GM21529 (cell line): ENCODE measurements around the gene CLSTN1.
"Not testable (repeated sequence)": the region's sequence is repeated elsewhere in the genome, so short reads cannot be mapped to it uniquely, and the experiment has no call there.

Experiments
- ATAC-seq: cut with Tn5 transposase; IDR thresholded peaks from one replicate; pipeline ENCODE4 v1.9.1; 2021; ENCODE audit not compliant: unreplicated experiment

Gene CLSTN1

GRCh38 chr1:9826616-9827015 is 2.9 kb upstream of the CLSTN1 start:
- no peak for ATAC-seq

GRCh38 chr1:9826087-9826486 is 2.3 kb upstream of the CLSTN1 start:
- ATAC-seq, result no peak

- ATAC-seq, result no peak
Observed at GRCh38 chr1:9825093-9826074, 1.6 kb upstream of the CLSTN1 start.

- ATAC-seq, result no peak
Observed at GRCh38 chr1:9824702-9825089, 931 bp upstream of the CLSTN1 start.

GRCh38 chr1:9823693-9823942 is 147 bp downstream of the CLSTN1 start:
- peak; percentile 10 for ATAC-seq

- ATAC-seq, result peak; percentile 25
Observed at GRCh38 chr1:9822897-9823692, 670 bp downstream of the CLSTN1 start.

GRCh38 chr1:9822490-9822889 is 1.3 kb downstream of the CLSTN1 start:
- no peak for ATAC-seq

GRCh38 chr1:9821710-9822109 is 2.1 kb downstream of the CLSTN1 start:
- ATAC-seq, result no peak

DNA sequence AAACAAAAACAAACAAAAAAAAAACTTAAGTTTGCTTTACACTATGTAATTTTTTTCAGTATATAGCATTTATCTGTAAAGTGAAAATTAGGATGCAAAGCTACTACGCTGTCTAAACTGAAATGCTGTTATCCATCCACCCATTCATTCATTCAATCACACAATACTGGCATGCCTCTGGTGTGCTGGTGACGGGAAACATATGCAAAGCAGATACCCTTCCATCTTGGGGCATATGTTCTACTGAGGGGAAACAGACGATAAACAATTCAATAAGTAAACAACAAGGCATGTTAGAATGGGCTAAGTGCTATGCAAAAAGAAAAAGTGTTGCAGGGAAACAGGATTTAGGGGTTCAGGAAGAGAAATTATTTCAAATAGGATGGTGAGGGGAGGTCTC is 3.2 kb downstream of the CLSTN1 start:
- no peak for ATAC-seq

DNA sequence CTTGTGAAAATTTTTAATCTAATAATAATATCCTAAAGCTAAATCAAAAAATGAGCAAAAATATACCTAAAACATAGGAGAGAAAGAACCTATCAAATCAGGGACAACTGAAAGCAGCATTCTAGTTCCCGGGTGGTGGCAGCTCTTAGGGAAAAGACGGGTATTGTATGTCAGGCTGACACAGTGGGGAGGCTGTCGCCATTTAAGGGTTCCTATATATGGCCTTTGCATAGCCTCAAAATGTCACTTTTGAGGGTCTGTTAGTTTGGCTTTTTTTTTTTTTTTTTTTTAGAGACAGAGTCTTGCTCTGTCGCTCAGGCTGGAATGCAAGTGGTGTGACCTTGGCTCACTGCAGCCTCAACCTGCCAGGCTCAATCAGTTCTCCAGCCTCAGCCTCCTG is 6.0 kb downstream of the CLSTN1 start:
- no peak for ATAC-seq

DNA sequence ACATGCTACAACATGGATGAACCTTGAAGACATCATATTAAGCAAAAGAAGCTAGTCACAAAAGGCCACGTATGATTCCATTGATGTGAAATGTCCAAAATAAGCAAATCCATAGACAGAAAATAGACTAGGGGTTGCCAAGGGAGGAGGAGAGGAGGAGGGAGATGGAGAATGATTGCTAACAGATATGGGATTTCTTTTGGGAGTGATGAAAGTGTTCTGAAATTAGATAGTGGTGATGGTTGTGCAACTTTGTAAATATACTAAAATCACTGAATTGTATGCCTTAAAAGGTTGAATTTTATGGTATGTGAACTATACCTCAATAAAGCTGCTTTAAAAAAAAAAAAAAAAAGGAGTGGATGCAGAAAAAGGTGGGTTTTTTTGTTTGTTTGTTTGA is 7.6 kb downstream of the CLSTN1 start:
- no peak for ATAC-seq

DNA sequence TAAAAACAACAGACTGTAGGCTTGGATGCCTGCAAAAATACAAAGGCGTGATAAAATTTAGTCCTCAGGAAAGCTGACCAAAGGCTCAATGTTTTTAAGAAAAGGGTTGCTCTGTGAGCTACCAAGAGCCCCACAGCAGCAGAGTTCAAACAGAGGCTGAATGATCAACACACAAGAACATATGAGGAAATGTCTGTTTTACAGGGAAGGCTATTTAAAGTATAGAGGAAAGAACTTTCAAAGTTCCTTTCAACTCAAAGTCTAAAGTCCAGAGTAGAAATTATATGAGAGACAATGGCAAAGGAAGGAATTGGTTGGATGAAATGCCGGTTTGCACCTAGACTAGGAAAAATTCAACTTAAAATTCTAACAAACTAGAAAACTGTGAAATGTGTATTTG is 8.6 kb downstream of the CLSTN1 start:
- ATAC-seq, result no peak

DNA sequence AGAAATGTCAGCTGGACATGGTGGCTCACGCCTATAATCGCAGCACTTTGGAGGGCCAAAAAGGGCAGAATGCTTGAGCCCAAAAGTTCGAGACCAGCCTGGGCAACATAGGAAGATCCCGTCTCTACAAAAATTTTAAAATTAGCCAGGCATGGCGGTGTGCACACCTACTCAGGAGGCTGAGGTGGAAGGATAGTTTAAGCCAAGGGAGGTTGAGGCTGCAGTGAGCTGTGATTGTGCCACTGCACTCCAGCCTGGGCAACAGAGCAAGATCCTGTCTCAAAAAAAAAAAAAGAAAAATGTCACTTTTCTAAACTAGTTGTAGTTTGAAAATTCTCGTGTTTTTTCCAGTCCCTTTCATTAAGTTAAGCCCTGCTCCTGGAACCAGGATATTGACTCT is 9.1 kb downstream of the CLSTN1 start:
- ATAC-seq, result no peak

DNA sequence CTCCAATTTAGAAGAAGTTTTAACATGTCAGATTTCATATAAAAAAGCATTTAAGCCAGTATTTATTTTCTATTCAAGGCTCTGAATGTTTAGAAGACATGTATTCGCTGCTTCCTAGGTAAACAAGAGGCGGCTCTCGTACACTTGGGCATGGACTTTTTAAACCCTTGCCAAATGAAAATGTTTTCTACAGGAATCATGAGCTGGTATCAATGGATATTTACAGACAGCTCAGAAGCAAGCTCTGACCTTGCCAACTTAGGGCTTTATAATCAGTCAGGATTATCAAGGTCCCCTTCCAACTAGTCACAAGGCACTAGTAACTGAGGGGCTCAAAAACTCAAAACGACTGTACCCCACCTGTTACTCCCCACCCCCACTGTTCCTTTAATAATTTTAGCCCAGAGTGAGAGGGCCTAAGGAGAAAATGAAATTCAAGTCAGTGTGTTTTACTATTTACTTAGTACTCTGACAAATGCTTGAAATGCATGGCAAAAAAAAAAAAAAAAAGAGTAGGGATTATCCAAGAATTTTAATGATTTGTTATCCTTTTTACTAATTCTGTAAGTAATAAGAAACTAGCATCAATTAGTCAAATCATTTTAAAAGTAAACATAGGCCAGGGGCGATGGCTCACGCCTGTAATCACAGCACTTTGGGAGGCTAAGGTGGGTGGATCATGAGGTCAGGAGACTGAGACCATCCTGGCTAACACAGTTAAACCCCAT is 12.4 kb downstream of the CLSTN1 start:
- ATAC-seq, result no peak

DNA sequence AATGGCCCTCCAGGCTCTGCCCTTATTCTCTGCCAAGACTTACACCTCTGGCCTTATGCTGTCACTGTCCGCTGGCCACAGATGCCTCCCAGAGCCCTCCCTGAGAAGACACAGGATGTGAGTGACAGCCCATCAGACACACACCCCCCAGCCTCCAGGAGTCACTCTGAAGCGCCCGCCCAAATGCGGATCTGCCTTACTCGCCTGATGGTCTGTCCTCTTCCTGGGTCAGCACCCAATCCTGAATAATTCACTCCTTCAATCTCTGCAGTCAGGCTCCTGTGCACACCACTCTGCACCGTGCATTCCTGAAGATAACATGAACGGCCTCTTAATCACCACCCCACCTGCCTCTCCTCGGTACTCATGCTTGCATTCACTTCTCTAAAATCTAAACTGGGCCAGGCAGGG is 14.7 kb downstream of the CLSTN1 start:
- ATAC-seq, result no peak

DNA sequence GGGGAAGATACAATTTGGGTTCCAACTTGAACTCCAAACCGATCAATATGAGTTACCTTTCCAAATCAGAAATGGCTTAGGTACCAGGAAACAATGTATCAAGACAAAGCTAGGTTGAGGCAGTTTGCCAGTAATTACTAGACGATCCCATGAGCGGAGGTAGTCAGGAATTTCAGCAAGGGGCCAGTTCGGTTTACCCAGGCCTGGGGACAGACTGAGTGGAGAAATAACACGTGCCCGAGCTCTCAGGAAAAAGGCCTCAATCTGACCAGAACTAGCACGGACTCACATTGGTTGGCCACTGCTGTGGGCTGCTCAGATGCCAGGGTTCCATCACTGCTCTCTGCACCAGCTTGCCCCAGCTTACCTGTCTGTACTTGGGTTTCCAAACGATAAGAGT is 15.3 kb downstream of the CLSTN1 start:
- ATAC-seq, result no peak

DNA sequence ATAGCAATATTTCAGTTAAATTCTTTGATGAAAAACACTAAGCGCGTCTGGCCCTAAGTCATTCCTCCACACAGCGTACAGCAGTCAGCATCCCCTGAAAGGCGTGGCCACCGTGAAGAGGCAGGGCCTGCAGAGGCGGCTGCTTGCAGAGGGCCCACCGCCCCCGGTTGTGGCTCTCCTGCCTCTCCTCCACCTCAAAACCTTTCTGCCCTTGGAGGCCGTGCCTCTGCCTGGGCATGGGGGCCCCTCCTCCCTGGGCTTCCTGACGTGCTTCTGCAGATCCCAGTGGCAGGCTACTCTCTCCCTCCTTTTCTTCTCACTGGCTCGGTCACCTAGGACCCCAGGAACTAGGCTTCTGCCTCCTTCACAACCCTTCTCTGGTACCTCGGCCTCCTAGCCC is 16.2 kb downstream of the CLSTN1 start:
- ATAC-seq, result no peak

GRCh38 chr1:9805972-9806371 is 17.8 kb downstream of the CLSTN1 start:
- not testable (repeated sequence) for ATAC-seq

DNA sequence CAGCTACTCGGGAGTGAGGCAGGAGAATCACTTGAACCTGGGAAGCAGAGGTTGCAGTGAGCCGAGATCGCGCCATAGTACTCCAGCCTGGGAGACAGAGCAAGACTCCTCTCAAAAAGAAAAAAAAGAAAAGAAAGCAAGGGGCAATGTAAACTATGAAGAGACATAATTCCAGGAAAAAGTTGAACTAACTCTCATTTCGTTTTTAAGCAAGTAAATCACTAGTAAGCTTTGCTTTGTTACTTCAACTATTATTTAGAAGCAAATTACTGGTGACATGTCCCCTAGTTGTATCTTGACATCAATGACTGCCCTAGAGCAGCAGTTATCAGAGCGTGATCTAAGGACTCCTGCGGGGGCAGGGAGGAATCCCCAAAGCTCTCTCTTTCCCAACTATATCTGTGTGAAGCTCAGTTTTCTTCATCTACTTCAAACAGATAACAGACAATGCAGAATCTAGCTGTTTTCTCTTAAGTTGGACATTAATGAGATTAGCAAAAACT is 18.7 kb downstream of the CLSTN1 start:
- ATAC-seq, result no peak

- ATAC-seq, result not testable (repeated sequence)
Observed at GRCh38 chr1:9803003-9803918, 20.5 kb downstream of the CLSTN1 start.
